ENCODE results near the gene CNOT4. TPM values are rescaled to one million over a fixed set of nuclear protein-coding genes. Genes with fewer than 3 reads are reported as not detected.

Gene CNOT4
- total and polyA plus RNA-seq, 2 of the 13 experiments (the other 11 are each of a cell fraction or from before 2014, with no cell fraction given) = 7.4 to 8.4 TPM

GRCh38 chr7:135557455-135558336 is 47.8 kb upstream of the CNOT4 start, which contains the start of gene NUP205 (continued):
- TF ChIP-seq BATF2 (CRISPR knock-in tag; IDR thresholded peaks at IDR 0.05) (peak; percentile 46; the same call in 1 of the 2 replicates), ZNF615 (CRISPR knock-in tag; IDR thresholded peaks at IDR 0.05; ENCODE audit: borderline replicate concordance) (peak; percentile 80; the same call in 1 of the 2 replicates), ZNF816 (CRISPR knock-in tag; IDR thresholded peaks at IDR 0.05; ENCODE audit: borderline replicate concordance) (0 out of 2 replicates have a peak, but pooled peaks have one; percentile 80), NPAS2 (CRISPR knock-in tag; IDR thresholded peaks at IDR 0.05; ENCODE audit: borderline replicate concordance) (no peak), ZNF275 (CRISPR knock-in tag; IDR thresholded peaks at IDR 0.05; ENCODE audit: borderline replicate concordance) (peak; percentile 67; the same call in 1 of the 2 replicates), SALL2 (CRISPR knock-in tag; IDR thresholded peaks at IDR 0.05) (0 out of 2 replicates have a peak, but pooled peaks have one; percentile 43), RBM22 (optimal IDR thresholded peaks at IDR 0.05; ENCODE audit: low read length) (no peak), LCORL (IDR thresholded peaks at IDR 0.05) (peak; percentile 56; the same call in 1 of the 2 replicates), LCORL (CRISPR knock-in tag; IDR thresholded peaks at IDR 0.05) (peak; percentile 59; the same call in 1 of the 2 replicates), ZNF124 (CRISPR knock-in tag; IDR thresholded peaks at IDR 0.05) (peak; percentile 89; the same call in 1 of the 2 replicates), KLF9 (CRISPR knock-in tag; IDR thresholded peaks at IDR 0.05; ENCODE audit: low read depth) (peak; percentile 69), GMEB2 (CRISPR knock-in tag; IDR thresholded peaks at IDR 0.05; ENCODE audit: low read depth) (peak; percentile 72; the same call in 1 of the 2 replicates), SOX6 (IDR thresholded peaks at IDR 0.05) (no peak), SOX6 (CRISPR knock-in tag; IDR thresholded peaks at IDR 0.05) (peak; percentile 47), RBM39 (IDR thresholded peaks at IDR 0.05; ENCODE audit: low read depth, low read length, poor library complexity, severe bottlenecking) (no peak), TFDP1 (CRISPR knock-in tag; IDR thresholded peaks at IDR 0.05; ENCODE audit: borderline replicate concordance) (peak; percentile 95), ZNF572 (CRISPR knock-in tag; IDR thresholded peaks at IDR 0.05) (peak; percentile 88), EP300 (IDR thresholded peaks at IDR 0.05; ENCODE audit: low read depth in 2 of 2, low read length in 2 of 2) (no peak), EP300 (CRISPR knock-in tag; IDR thresholded peaks at IDR 0.05; ENCODE audit: borderline replicate concordance) (peak; percentile 62; the same call in 1 of the 2 replicates), ZNF703 (CRISPR knock-in tag; IDR thresholded peaks at IDR 0.05; ENCODE audit: borderline replicate concordance) (no peak), ZMYM2 (CRISPR knock-in tag; IDR thresholded peaks at IDR 0.05) (no peak), DRAP1 (CRISPR knock-in tag; IDR thresholded peaks at IDR 0.05) (peak; percentile 54; the same call in 1 of the 2 replicates)

All from HepG2 (cell line).